ENCODE results near the gene SLC5A1.
"Not testable (repeated sequence)": the region's sequence is repeated elsewhere in the genome, so short reads cannot be mapped to it uniquely, and the experiment has no call there.

Gene SLC5A1

GRCh38 chr22:32097881-32098499, 54.9 kb downstream of the SLC5A1 start:
- no peak for DNase-seq

- DNase-seq = no peak
Measured at GRCh38 chr22:32100711-32101110, 57.6 kb downstream of the SLC5A1 start.

GRCh38 chr22:32103658-32104315, 60.7 kb downstream of the SLC5A1 start:
- DNase-seq = peak; percentile 41

GRCh38 chr22:32106930-32107329, 63.9 kb downstream of the SLC5A1 start:
- DNase-seq = peak; percentile 26

- DNase-seq = no peak
Measured at GRCh38 chr22:32112380-32112779, 69.3 kb downstream of the SLC5A1 start.

- no peak for DNase-seq
Measured at GRCh38 chr22:32119568-32120235, 76.6 kb downstream of the SLC5A1 start.

- DNase-seq = no peak
Measured at GRCh38 chr22:32120603-32121002, 77.5 kb downstream of the SLC5A1 start.

- no peak for DNase-seq
Measured at GRCh38 chr22:32122899-32123298, 79.8 kb downstream of the SLC5A1 start.

GRCh38 chr22:32123657-32124056, 80.6 kb downstream of the SLC5A1 start:
- DNase-seq = no peak

GRCh38 chr22:32127904-32128303, 84.8 kb downstream of the SLC5A1 start:
- no peak for DNase-seq

GRCh38 chr22:32130464-32130863, 87.4 kb downstream of the SLC5A1 start:
- no peak for DNase-seq

- DNase-seq = no peak
Measured at GRCh38 chr22:32132126-32132525, 89.1 kb downstream of the SLC5A1 start.

GRCh38 chr22:32132783-32133182, 89.7 kb downstream of the SLC5A1 start:
- no peak for DNase-seq

GRCh38 chr22:32134796-32135195, 91.7 kb downstream of the SLC5A1 start:
- DNase-seq = not testable (repeated sequence)

- not testable (repeated sequence) for DNase-seq
Measured at GRCh38 chr22:32135958-32136357, 92.9 kb downstream of the SLC5A1 start.

GRCh38 chr22:32136881-32137280, 93.8 kb downstream of the SLC5A1 start:
- DNase-seq = not testable (repeated sequence)

- peak; percentile 97 for DNase-seq
Measured at GRCh38 chr22:32137731-32138324, 94.8 kb downstream of the SLC5A1 start.

GRCh38 chr22:32138576-32138975, 95.5 kb downstream of the SLC5A1 start:
- not testable (repeated sequence) for DNase-seq

- peak; percentile 33 for DNase-seq
Measured at GRCh38 chr22:32140688-32141087, 97.6 kb downstream of the SLC5A1 start.

- no peak for DNase-seq
Measured at GRCh38 chr22:32142600-32142999, 99.5 kb downstream of the SLC5A1 start.

GRCh38 chr22:32144496-32145274, 101.6 kb downstream of the SLC5A1 start:
- peak; percentile 81 for DNase-seq

GRCh38 chr22:32147128-32147527, 104.1 kb downstream of the SLC5A1 start:
- not testable (repeated sequence) for DNase-seq

- DNase-seq = not testable (repeated sequence)
Measured at GRCh38 chr22:32148372-32148771, 105.3 kb downstream of the SLC5A1 start.

All from OCI-M1 (cell line).